ENCODE data around the gene UBN1.

UBN1 gene

DNA sequence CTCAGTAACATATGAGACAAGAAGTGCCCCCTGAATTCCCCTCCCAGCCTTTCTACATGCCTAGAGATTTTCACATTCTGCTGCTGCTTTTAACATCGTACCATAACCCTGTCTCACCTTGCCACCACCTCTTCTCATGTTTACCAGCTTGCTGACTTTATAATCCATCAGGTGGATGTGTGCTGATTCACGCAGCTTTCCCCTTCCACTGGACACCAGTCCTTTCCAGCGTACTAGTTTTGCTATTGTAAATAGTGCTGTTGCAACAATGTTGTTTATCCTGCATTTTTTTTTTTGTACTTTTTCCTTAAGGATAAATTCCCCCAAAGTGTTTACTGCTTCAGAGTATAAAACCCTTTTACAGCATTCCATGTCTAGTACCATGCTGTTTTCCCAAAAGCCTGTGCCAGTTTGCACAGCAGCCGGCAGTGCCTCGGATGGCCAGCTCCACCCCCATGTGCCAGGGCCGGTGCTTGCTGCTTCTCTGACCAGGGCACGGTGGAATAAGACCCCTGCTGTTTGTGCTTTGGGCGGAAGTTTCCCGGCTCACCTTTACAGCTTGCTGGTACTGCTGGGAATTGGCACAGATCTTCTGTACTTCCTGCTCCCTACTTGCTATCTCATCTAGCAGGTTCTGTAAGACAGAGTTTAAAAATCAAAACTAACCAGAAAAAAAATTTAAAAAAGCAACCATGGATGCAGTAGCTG, 41.3 kb downstream of the UBN1 start:
- DNase-seq (ENCODE audit: low read depth), result no peak

DNA sequence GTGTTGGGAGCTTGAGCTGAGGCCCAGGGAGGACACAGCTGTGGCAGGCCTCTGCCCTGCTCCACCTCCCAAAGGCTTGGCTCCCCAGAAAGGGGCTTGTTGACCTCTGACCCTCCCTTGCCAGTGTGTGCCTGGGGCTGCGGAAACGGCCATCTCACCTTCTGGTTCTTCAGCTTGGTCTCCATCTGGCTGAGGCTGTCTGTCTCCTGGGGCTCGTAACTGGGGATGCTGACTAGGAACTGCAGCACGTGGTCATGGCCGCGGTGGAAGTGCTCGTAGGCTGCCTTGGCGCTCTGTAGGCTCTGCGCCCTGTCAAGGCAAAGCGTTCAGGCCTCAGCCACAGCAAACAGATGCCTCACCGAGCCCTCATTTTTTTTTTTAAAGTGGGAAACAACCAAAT, 42.7 kb downstream of the UBN1 start:
- DNase-seq (ENCODE audit: low read depth), result no peak

DNA sequence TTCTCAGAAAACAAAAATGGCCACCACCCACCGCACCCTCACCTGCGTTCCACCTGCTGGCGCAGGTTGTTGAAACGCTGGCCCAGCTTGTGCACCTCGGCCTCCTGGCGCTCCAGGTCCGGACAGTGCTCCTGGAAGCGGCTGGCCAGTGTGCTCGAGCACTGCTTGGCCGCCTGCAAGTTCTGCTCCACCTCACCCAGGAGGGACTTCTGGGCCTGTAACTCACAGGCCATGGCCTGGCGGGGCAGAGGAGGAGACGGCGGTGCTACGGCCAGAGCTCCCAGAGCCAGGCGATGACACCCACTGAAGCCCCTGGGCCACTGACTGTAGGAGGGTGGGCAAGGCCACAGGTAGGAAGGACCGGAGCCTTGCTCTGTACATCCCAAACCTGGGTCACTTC, 43.4 kb downstream of the UBN1 start:
- DNase-seq (ENCODE audit: low read depth), result no peak

DNA sequence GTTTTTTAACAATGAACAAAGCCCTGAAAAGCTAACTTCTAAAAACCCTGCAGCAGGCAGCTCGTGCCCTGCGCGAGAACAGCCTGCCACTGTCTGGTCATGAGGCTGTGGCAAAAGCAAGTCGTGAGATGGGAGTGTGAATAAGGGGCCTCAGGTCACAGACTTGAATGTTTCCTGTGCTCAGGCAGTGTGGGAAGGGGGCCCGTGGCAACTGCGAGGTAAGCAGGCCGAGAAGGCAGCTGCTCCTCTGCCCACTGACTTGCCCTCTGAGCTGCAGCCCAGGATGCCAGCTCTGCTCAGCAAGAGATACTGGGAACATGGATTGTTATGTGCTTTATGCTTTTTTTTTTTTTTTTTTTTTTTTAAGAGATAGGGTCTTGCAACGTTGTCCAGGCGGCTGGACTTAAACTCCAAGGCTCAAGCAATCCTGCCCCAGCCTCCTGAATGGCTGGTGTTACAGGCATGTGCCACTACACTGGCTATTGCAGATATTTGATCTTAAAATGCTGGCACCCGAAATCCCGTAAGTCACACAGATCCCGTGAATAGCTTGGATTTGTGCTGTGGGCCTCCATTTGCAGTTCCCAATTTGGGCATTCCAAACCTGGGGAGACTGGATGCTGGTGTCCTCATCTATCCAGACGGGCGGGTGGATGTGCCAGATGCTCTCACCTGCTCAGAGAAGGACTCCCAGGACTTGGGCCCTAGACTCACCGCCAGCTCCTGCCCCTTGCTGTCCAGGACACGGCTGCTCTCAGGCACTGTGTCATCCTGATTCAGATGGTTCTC, 44.0 kb downstream of the UBN1 start:
- no peak for DNase-seq (ENCODE audit: low read depth)

DNA sequence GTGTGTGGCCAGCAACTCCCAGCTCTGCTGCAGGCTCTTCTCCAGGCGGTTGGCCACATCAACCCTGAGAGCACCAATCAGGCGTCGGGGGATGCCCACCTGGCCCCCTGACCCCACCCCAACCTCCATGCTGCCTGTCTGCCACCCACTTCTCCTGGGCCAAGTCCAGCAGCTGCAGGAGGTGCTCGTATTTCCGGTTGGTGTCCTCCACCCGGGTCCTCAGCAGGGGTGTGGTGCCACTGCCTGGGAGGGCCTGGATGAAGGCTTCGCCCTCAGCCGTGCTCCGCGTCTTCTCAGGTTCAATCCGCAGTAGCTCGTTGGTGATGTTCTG, 44.6 kb downstream of the UBN1 start:
- no peak for DNase-seq (ENCODE audit: low read depth)

DNA sequence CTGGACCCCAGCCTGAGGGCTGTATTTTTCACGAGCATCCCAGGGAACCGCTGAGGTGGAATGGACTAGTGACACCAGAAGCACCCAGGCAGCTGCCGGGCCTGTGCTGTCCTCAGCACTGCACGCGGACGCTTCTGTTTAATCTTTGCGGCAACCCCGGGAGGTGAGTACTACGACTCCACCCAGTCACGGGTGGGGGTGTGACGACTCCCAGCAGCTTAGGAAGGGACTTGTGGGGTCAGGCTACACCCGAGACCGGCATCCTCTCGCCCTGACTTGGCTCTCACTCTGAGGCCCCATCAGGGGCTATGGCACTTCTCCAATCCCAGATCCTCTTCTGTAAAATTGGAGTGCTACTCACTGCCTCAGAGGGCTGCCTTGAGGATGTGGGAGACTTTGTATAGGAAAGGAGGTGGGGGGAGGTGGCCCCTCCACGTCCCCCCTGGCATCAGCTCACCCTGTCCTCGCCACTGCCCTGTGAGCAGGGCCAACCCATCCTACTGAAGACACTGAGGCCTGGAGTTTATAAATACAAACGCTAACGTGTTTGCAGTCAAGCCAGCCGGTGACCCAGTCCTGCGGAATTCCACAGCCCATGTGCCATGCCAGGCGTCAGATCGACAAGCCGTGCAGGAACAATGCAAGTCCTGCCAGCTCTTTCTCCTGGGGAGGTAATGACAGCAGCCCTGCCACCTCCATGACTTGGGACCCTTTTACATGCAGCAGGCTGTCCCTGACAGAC, 45.3 kb downstream of the UBN1 start:
- no peak for DNase-seq (ENCODE audit: low read depth)

DNA sequence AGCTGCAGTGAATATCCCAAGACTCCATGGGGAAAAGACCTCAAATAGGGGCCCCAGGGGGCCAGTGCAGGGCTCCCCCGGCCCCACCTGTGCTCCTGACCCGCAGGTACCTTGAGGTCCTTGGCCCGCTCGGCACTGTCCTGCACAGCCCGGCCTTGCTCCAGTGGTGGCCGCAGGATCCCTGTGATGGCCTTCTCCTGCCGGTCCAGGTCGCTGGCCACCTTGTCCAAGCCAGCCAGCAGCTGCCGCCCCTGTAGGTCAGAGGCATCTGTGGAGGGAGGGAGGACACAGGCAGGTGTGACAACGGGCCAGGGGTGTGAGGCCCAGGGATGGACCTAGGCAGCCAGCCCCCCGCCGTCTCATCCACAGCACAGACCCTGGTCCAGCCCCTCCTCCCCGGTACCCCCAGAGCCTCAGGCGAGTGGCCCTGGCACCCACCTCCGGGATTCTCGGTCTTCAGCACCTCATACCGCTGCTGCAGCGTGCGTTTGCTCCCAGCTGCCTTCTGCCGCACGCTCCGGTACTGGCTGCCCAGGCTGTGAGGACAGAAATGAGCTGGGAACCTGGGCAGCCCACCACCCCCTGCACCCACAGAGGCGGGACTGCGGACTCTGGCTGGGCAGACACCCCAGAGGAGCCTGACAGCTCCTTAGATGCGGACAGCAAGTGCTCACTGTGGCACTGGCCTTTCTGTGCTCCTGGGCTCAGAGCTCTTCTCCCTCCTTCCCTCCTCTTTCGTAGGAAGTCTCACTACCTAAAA, 46.0 kb downstream of the UBN1 start:
- DNase-seq (ENCODE audit: low read depth), result no peak

DNA sequence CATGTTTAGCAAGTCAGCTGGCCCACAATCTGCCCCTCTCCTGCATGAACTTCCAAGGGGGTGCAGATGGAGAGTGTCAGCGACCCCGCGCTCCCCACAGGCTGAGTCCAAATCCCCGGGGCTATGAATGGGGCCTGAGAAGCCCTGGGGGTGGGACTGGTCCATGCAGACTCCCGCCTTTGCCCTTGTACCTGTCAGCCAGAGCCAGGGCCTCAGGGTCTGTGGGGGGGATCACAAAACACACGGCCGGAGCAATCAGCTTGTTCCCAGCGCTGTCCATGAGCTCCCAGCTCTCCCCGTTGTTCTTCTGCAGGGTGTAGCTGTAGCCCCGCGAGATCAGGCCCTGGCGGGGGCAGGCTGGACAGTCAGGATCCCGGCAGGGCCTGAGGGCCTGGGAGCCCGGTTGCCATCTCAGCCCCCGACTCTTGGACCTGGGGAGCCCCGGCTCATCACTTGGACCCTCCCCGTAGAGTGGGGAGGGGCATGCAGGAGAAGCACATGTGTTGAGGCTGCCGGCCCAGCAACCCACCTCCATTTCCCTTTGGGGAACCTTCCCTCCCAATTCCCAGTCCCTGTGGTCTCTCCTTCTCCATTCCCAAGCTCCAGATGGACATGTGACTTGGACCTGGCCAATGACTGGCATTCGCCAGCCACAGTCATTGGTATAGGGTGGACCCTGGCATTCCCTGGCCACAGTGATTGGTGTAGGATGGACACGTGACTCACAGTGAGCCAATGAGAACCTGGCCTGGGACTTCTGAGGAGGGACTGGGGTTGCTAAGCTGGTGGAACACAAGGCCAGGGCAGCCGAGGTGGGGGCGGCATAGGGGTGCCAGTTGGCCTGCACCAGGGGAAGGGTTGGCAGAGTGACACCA, 47.2 kb downstream of the UBN1 start:
- DNase-seq (ENCODE audit: low read depth), result no peak

DNA sequence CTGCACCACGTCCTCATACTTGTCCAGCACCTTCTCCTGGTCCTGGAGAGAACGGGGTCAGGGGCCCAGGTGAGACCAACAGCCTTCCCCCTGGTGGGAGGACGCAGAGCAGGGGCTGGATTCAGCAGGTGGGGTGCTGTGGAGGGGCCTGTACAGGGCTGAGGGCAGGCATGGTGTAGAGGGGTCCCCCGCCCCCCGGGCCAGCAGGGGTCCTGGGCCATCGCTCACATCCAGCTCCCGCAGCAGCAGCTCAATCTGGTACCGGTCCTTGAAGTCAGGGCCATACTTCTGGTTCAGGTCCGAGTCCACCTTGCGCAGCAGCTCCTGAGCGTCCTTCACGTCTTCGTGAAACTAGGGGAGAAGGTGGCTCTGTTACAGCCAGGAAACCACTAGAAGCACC, 48.1 kb downstream of the UBN1 start:
- DNase-seq (ENCODE audit: low read depth), result no peak

DNA sequence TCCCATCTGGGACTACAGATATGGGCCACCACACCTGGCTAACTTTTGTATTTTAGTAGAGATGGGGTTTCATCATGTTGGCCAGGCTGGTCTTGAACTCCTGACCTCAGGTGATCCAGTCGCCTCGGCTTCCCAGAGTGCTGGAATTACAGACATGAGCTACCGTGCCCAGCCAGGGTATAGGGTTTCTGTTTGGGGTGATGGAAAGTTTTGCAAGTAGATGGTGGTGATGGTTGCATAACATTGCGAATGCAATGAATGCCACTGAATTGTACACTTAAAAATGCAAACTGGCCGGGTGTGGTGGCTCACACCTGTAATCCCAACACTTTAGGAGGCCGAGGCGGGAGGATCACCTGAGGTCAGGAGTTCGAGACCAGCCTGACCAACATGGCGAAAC, 49.5 kb downstream of the UBN1 start:
- peak; percentile 56 for DNase-seq (ENCODE audit: low read depth)

DNA sequence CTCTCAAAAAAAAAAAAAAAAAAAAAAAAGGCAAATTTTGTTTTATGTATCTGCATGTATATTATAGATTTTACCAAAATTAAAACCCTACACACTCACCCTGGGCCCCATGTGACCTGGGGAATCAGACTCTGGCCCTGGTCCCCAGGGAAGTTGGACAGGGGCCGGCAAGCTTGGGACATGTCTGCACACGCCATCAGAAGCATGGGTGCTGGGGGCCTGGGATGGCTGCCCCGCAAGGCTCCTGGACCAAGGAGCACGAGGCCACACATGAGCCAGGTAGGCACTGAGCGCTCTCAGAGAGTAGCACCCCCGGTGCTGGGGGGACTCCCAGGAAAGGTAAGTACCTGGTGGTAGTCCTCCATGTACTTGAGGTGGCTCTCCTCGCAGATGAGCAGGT, 50.0 kb downstream of the UBN1 start:
- DNase-seq (ENCODE audit: low read depth), result no peak

DNA sequence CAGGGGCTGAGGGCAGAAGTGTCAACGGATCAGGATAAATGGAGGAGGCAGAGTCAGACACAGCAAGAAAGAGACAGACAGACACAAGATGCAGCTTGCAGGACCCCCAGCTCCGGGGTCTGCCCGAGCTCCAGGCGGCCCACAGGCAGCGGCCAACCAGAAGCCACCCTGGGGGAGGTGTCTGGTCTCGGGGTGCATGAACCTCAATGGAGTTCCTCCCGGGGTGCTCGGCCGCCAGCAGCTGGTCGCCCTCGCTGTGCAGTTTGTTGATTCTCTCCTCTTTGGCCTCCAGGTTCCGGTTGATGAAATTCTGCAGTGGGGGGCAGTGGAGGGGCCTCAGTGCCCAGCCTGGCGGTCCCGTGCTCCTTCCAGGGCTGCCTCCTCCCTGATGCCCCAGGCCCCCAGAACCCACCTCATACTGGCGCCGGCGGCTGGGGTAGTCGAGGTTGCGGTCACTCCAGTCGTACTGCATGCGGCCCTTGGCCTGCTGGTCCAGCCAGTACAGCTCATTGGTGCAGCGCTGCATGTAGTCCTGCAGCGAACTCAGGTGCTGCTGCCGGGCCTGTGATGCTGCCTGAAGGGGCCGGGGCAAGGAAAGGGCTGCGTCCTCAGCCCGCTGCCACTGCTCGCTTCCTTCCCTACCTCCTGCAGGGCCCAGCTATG, 51.7 kb downstream of the UBN1 start:
- DNase-seq (ENCODE audit: low read depth), result no peak

DNA sequence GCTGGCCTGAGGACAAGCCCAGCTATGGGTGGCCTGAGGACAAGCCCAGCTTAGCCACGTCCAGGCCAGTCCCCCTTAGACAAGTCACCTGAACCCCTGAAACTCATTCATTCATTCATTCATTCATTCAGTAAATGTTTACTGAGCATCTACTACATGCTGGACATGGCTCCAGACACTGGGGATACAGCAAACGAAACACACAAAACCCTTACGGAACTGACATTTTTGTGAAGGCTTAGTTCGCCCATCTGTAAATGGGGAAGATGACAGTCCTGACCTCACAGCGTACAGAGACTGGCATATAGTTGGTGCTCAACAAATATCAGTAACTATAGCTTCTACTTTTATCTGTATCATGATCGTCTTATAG, 52.2 kb downstream of the UBN1 start:
- DNase-seq (ENCODE audit: low read depth), result no peak

DNA sequence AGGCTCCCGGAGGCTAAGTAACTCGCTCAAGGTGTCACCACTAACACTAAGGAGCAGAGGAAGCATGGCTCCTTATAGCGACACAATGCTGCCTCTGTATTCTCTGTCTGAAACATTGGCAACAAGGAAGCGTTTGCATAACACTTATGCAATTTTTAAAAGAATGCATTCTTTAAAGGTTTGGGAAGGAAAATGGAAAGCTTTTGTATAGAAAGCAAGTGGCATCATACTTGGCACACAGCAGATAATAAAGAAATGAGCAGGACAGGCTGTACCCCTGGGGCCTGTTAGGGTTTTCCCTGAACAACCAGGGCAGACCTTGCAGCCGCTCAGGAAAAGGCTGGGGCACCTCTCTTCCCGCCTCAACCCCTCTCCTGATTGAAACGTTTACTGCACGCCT, 52.8 kb downstream of the UBN1 start:
- peak; percentile 58 for DNase-seq (ENCODE audit: low read depth)

DNA sequence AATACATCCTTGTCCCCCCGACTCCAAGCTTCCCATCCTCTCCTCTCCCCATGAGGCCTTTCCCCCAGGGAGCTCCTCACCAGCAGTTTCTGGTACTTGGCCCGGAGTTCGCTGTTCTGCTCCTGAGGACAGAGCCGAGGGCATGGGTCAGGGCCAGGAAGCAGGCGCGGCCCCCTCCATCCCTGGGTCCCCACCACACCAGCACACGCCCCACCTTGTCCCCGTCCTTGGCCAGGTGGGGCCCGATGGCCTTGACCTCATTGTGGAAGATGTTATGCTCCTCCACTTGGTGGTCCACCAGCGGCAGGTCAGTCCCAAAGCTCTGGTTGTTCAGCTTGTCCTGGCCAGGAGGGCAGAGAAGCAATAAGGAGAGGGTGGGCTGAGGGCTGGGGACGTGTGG, 53.5 kb downstream of the UBN1 start:
- no peak for DNase-seq (ENCODE audit: low read depth)

DNA sequence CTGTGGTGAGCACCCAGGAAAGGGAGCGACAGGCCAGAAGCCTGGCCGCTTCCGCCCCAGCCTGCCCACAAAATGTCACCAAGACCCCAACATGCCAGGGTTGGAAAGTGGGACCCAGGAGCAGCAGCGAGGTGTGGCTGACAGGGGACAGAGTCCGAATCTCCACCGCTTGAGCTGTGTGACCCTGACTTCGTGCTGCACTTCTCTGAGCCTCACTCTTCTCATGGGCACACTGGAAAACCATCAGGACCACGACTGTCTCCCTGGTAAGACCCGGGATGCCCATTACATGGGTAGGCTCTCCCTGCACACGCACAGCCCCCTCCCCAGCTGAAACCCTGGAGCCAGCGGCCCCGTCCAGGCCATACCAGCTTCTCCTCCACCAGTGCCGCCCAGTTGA, 54.8 kb downstream of the UBN1 start:
- no peak for DNase-seq (ENCODE audit: low read depth)

DNA sequence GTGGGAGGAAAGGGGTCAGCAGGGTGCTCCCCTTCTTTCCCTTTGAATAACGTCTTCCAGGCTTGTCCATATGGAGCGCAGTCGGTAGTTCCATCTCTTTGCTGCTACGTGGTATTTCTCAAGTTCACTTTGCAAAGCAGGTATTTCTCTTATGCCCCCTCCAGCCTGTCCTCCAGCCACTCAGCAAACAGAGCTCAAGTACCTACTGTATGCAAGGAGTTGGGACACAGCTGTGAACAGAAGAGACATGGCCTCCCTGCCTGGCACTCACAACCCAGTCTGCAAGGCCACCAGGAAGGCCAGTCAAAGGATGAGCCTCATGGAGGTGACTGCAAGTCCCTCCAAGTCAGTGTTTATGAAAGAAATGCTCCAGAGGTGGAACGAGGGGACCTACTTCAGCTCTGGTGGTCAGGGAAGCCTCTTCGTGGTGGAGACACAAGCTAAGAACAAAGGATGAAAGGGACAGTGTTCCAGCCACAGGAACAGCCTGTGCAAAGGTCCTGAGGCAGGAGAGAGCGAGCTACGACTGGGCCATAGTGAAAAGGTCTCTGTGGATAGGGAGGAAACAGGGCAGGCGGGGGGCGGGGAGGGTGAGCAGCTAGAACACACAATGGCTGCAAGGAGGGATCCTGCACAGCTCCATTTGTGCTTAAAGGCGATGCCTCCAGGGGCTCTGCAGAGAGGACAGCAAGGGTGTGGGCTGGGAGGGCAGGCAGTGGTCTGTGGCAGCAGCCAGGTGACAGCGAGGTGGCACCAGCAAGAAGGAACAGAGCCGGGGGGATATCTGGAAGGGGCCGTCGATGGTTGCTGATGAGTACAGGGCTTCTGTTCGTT, 57.0 kb downstream of the UBN1 start:
- no peak for DNase-seq (ENCODE audit: low read depth)

DNA sequence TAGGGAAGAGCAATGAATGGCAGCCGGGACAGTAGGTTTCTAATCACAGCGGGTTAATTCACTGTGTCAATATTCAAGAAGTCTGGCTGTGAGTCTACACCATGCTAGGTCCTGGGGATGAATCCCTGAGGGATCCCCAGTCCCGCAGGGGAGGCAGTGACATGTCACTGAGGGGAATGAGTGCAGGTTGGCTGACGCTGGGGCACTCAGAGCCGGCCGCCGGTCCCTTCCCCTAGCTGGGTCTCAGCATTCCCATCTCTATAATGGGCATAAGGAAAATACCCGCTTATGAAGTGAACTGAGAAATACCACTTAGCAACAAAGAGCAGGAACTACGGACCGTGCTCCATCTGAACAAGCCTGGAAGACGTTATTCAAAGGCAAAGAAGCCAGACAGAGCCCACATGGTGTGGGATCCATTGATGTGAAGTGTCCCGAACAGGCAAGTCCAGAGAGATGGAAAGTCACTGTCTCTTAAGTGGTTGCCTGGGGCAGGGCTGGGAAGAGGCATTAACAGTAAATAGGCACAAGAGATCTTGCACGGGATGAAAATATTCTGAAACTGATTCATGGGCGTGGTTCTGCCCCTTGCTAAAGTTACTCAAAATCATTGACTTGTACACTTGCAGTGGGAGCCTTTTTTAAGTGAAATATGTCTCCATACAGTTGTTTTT, 57.8 kb downstream of the UBN1 start:
- DNase-seq (ENCODE audit: low read depth), result no peak

DNA sequence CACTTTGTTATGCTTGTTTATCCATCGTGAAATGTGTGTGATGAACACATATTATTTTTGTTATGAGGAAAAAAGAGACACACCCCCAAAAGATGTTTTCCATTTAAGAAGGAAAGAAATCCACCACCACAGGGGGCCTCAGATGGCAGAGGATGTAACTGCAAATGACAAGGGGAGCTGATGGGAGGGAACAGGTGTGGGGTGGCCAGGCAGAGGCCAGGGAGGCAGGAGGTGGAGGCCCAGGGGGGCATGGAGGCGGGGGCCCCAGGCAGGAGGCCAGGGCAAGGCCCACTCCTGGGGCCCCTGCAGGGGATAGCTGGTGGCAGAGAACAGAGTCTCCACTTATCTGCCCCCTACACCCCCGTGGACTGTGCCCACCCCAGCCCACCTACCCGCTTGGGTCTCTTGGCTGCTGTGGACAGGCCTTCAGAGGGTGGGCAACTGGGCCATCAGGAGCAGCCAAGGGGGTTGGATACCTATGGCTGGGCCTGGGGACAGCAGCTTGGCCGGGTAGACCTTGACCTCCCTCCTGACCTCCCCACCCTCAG, 61.6 kb downstream of the UBN1 start:
- DNase-seq (ENCODE audit: low read depth), result no peak
